NCI-H82 treated with DMSO at 0.1 percent for 48 hours (cell line): Measurements from ENCODE around the gene UTP11.
A peak's percentile ranks its signal among the peaks of the same experiment; 100 is the strongest.

Source experiments
- DNase-seq: peaks from one replicate; lab custom pipeline; 2025; ENCODE audit not compliant: unreplicated experiment; lab: John Stamatoyannopoulos, UW

UTP11 gene

GRCh38 chr1:38068220-38068979, 55.9 kb downstream of the UTP11 start:
- DNase-seq, result no peak

- no peak for DNase-seq
Observed at GRCh38 chr1:38068980-38069340, 56.4 kb downstream of the UTP11 start.

GRCh38 chr1:38071312-38072256, 59.0 kb downstream of the UTP11 start:
- peak; percentile 18 for DNase-seq

- DNase-seq, result no peak
Observed at GRCh38 chr1:38072858-38073257, 60.3 kb downstream of the UTP11 start.

GRCh38 chr1:38073534-38074301, 61.2 kb downstream of the UTP11 start:
- no peak for DNase-seq

- DNase-seq, result no peak
Observed at GRCh38 chr1:38074302-38074677, 61.8 kb downstream of the UTP11 start.
